ENCODE measurements around the gene C2orf76.

The C2orf76 gene

GRCh38 chr2:119338272-119338671 is 28.4 kb downstream of the C2orf76 start:
- no peak for DNase-seq (ENCODE audit: low read depth)

DNA sequence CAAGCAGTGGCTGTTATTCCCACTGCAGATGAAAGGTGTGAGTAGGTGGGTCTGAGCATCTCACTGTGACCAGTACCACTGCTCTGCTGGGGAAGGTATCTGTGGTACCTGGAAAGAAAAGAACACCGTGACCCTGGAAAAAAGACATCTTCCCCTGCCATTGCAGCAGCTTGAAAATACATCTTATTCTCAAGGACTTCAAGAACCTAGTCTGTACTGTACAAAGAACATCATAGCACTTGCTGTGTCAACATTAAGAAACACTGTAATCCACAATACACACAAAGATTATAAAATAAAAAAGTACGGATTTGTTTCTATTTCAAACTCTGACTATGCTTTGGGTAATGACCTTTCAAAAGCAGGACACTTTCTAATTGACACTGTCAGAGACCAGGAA is 28.9 kb downstream of the C2orf76 start:
- DNase-seq (ENCODE audit: low read depth): no peak

DNA sequence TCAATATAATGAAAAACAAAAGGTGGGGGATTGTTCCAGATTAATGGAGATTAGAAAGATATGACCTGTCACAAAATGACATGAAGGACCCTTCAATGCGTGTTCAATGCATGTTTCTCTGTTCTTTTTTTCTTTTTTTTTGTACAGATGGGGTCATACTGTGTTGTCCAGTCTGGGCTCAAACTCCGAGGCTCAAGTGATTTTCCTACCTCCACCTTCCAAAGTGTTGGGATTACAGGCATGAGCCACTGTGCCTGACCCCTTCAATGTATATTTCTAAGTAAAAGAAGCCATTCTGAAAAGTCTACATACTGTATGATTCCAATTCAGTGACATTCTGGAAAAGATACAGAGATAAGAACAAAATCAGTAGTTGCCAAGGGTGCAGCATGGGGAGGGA is 32.8 kb downstream of the C2orf76 start:
- DNase-seq (ENCODE audit: low read depth): no peak

DNA sequence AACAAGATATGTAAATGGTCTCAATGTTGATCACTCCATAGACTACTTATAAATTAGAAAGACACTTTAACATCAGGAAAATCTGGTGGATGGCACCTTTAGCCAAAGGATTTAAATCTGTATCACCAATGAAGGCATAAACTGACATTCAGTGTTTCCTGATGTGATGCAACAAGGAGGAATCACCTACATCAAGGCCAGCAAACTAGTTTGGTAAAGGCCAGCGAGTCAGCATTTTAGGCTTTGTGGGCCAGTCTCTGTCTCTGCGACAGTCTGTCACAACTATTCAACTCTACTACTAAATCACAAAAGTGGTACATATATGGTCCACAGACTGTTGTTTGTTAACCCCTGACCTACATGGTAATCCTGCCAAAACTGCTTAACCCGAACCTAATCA is 33.3 kb downstream of the C2orf76 start:
- no peak for DNase-seq (ENCODE audit: low read depth)

DNA sequence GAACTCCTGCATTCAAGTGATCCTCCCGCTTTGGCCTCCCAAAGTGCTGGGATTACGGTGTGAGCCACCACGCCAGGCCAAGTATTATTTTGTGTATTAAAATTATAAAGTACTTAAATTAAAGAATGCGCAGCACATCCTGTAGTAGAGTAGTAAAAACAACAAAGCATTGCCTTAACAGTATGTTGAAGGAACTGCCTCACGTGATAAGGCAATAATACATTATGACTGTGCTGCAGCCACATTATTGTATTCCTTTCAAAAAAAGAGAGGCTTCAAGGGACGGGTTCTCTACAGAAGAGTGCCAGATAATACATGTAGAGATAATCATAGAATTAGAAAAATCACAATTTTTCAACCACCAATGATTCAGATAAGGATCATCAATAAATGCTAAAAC is 33.7 kb downstream of the C2orf76 start:
- no peak for DNase-seq (ENCODE audit: low read depth)

GRCh38 chr2:119327431-119327830 is 39.2 kb downstream of the C2orf76 start:
- DNase-seq (ENCODE audit: low read depth): no peak

DNA sequence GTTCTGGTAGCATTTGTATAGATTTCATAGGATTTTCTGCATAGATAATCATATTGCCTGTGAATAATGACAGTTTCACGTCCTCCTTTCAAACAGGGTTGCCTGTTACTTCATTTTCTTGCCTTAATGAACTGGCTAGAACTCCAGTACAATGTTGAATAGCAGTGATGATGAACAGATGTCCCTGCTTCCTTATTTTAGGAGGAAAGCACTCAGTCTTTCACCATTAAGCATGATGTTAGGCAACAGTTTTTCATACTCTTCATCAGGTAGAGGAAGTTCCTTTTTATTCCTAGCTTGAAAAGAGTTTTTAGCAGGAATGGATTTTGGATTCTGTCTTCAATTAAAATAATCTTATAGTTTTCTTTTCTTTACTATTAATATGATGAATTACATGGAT is 39.7 kb downstream of the C2orf76 start:
- DNase-seq (ENCODE audit: low read depth): no peak

DNA sequence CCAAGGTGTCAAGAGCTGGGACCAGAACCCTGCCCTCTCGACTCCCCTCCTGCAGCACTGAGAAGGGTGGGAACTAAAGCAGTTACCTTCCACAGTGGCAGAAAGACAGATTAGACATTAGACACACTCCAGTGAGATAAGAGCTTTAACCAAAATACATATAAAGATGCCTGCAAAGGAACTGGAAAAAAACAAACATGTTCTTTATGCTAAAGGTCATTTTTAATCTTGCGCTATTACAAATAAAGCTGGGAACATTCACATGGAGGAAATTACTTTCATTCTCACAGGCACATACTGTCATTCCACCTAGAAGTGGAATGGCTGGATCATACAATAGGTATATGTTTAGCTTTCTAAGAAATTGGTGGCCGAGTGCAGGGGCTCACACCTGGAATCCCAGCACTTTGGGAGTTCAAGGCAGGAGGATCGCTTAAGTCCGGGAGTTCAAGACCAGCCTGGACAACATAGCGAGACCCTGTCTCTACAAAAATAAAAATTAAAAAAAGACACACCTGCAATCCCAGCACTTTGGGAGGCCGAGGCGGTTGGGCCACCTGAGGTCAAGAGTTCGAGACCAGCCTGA is 41.9 kb downstream of the C2orf76 start:
- no peak for DNase-seq (ENCODE audit: low read depth)

DNA sequence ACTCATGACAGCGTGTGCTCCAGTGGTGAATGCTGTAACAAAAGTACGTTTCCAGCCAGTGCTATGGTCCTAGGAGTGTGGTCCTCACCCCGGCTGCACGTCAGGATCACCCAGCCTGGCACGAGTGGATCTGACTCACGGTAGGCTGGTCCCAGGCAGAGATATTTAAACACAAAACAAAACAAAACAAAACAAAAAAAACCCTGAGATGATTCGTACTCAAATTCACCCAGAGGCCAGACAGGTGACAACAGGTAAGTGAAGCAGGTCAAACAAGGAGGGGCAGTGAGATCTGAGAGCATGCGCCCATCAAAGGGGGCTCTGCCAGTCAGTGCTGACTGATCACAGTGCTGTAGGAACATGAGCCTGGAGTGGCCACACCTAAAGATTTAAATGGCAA is 43.2 kb downstream of the C2orf76 start:
- no peak for DNase-seq (ENCODE audit: low read depth)

DNA sequence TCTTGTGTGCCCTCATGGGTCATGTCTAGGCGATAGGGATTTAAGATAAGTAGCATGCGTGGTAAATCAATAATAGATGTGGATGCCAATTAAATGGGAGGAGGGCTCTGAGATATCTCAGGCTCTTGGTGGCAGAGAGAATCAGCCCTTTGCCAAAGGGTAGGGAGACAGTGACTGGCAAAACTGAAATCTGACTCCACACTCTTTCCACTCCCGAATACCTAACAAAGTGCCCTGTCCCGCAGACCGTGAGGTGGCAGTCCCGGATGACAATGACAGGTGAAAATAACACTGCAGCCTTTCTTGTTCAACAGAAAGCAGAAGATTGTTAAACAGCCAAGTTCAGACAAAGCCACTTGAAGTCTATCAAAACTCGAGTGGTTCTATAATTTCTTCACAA is 47.0 kb downstream of the C2orf76 start:
- no peak for DNase-seq (ENCODE audit: low read depth)

DNA sequence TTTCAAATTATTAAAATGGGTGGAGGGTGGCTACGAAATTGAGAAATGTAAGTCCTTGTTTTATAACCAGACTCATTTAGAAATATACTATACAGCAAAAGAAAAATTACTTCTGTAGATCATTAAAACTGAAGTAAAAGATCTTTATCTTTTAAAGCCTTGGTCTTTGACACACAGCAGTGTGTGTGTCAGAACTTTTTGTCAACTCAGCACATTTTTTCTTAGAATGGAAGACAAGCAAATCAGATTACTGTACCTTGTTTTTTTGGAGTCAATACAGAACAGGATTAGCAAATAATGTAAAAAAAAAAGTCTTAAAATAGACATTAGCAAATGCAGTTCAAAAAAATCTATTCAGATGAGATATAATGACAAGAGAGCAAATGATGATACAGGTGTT is 49.1 kb downstream of the C2orf76 start:
- DNase-seq (ENCODE audit: low read depth): no peak

DNA sequence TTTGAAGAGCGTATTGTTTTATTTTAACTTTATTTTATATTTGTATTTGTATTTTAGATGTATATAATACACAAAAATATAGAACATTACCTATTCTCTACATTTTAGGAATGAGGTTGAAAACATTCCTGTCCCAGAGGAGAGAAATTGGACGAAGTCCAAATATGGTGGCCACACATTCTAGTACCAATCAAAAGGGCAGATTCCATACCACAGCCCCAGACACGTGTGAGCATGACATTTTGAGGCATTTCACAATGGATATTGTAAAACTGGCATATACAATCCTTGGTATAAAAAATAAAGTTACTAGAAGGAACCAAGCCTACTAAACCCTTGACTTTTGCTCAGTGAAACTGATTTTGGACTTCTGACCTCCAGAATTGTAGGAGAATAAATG is 50.6 kb downstream of the C2orf76 start:
- no peak for DNase-seq (ENCODE audit: low read depth)

DNA sequence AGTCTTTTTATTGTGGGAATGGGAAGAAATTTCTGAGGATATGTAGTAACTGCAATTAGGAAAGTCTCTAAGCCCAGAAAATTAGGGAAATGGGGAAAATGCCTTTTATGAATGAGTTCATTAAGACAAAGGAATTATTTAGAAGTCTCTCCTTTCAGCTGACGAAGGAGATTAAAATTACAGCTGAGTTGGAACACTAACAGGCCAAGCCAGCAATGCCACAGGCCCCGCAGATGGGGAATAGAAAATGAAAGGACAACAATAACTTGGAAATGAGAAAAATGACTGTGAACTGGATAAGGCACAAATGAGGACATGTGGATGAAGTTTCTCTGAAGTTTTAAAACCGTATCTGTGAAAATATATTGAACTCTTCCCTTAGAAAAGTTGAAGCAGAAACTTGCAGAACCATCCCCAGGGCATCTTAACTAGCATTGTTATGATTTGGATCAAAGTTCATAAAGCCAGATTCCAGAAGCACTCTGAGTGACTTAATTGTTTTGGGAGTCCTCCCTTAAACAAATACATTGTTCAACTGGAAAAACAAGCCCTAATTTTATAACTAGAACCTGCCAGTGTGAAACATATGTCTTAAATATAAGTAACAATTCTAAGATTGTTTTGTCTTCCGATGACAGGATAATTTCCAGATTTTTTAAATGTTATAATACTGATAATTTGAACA is 51.3 kb downstream of the C2orf76 start:
- no peak for DNase-seq (ENCODE audit: low read depth)

DNA sequence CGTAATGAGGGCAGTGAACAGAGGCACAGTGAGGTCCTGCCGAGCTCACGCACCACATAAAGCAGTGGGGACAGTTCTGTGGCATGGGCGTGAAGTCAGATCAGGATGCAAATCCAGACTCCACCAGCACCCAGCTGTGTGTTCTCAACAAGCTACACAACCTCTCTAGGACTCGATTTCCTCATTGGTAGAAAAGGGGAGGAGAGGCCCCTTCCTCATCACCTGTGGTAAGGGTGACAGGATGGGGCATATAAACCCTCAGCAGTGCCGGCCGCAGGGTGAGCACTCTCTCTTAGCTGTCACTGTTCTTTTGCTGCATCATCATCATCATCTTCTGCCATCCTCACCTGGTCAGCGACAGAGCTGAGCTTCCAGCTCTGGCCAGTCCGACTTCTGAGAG is 54.8 kb downstream of the C2orf76 start:
- DNase-seq (ENCODE audit: low read depth): no peak

- DNase-seq (ENCODE audit: low read depth): no peak
These were observed 55.3 kb downstream of the C2orf76 start for GRCh38 chr2:119311371-119311770.

DNA sequence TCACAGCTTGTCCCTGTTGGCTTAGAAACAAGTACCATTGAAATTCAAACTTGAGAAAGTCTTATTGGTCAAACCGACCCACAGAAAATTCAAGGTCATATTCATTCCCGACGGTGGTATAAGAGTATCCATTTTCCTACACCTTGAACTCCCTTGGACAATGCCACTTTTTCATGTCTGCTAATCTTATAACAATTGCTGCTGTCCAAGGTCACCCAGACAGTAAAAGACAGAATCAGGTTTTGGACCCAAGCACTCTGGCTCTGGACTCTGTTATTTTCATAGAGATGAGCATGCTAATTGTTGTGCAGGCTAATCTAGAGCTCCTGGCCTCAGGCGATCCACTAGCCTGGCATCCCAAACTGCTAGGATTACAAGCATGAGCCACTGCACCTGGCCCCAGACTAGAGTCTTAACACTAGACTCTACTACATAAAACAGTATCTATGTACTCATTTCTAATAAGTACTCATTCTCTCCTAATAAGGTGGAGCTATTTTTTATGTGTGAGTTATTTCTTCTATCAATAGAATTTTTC is 57.8 kb downstream of the C2orf76 start:
- DNase-seq (ENCODE audit: low read depth): no peak

GRCh38 chr2:119307419-119308140 is 59.1 kb downstream of the C2orf76 start:
- DNase-seq (ENCODE audit: low read depth): no peak

- DNase-seq (ENCODE audit: low read depth): no peak
These were observed 60.4 kb downstream of the C2orf76 start for GRCh38 chr2:119306196-119306590.

- DNase-seq (ENCODE audit: low read depth): no peak
These were observed 61.0 kb downstream of the C2orf76 start for GRCh38 chr2:119305497-119306195.

GRCh38 chr2:119304847-119305246 is 61.8 kb downstream of the C2orf76 start:
- DNase-seq (ENCODE audit: low read depth): no peak

- no peak for DNase-seq (ENCODE audit: low read depth)
These were observed 65.2 kb downstream of the C2orf76 start for GRCh38 chr2:119301413-119301812.

GRCh38 chr2:119295688-119296375 is 70.8 kb downstream of the C2orf76 start:
- no peak for DNase-seq (ENCODE audit: low read depth)
